ENCODE results near the gene MAP7D3.

The MAP7D3 gene

GRCh38 chrX:136268051-136269048 is 17.1 kb upstream of the MAP7D3 start:
- Histone ChIP-seq H3K27me3 (ENCODE audit: control insufficient read depth, insufficient read depth, low read length) (no peaks in the 10 kb centered on the region), H3K36me3 (ENCODE audit: control insufficient read depth, insufficient read depth, low read length) (no peaks in the 10 kb centered on the region), H3K9ac (ENCODE audit: low read depth, low read length) (no peak overlapping the region), H3K9me3 (ENCODE audit: control insufficient read depth, insufficient read depth, low read length) (no peaks in the 10 kb centered on the region), H3K4me1 (ENCODE audit: control insufficient read depth, insufficient read depth, low read length) (no peaks in the 10 kb centered on the region), H3K4me3 (ENCODE audit: low read depth, low read length) (no peak overlapping the region)

DNA sequence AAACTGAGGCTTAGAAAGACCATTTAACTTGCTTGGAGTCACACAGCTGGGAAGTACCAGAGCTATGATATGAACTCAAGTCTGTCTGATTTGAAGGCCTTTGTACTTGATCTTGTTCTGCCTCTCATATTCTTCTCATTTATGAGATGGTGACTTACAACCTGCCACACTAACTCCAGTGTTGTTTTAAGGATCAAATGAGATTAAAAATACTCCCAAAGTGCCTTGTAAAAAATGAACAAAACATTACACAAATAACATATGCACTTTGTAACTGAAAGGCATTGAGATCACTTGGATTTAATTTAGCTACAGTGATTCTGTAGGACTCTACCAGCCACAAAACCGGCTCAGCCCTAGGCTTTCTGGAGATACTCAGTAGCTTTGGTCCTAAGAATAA is 15.6 kb upstream of the MAP7D3 start:
- no peak overlapping the region for H3K4me3 ChIP-seq (ENCODE audit: low read depth, low read length)
- no peaks in the 10 kb centered on the region for H3K36me3 ChIP-seq (ENCODE audit: control insufficient read depth, insufficient read depth, low read length)
- no peaks in the 10 kb centered on the region for H3K4me1 ChIP-seq (ENCODE audit: control insufficient read depth, insufficient read depth, low read length)
- no peaks in the 10 kb centered on the region for H3K9me3 ChIP-seq (ENCODE audit: control insufficient read depth, insufficient read depth, low read length)
- H3K9ac ChIP-seq (ENCODE audit: low read depth, low read length), result no peak overlapping the region
- H3K27me3 ChIP-seq (ENCODE audit: control insufficient read depth, insufficient read depth, low read length), result no peaks in the 10 kb centered on the region

GRCh38 chrX:136262812-136263315 is 11.7 kb upstream of the MAP7D3 start:
- Histone ChIP-seq H3K4me3 (ENCODE audit: low read depth, low read length) (no peak overlapping the region), H3K9ac (ENCODE audit: low read depth, low read length) (no peak overlapping the region), H3K4me1 (ENCODE audit: control insufficient read depth, insufficient read depth, low read length) (no peaks in the 10 kb centered on the region), H3K27me3 (ENCODE audit: control insufficient read depth, insufficient read depth, low read length) (no peaks in the 10 kb centered on the region), H3K36me3 (ENCODE audit: control insufficient read depth, insufficient read depth, low read length) (no peaks in the 10 kb centered on the region), H3K9me3 (ENCODE audit: control insufficient read depth, insufficient read depth, low read length) (no peaks in the 10 kb centered on the region)

GRCh38 chrX:136262243-136262642 is 11.0 kb upstream of the MAP7D3 start:
- no peaks in the 10 kb centered on the region for H3K36me3 ChIP-seq (ENCODE audit: control insufficient read depth, insufficient read depth, low read length)
- no peaks in the 10 kb centered on the region for H3K4me1 ChIP-seq (ENCODE audit: control insufficient read depth, insufficient read depth, low read length)
- no peak overlapping the region for H3K4me3 ChIP-seq (ENCODE audit: low read depth, low read length)
- H3K9ac ChIP-seq (ENCODE audit: low read depth, low read length), result no peak overlapping the region
- no peaks in the 10 kb centered on the region for H3K9me3 ChIP-seq (ENCODE audit: control insufficient read depth, insufficient read depth, low read length)
- no peaks in the 10 kb centered on the region for H3K27me3 ChIP-seq (ENCODE audit: control insufficient read depth, insufficient read depth, low read length)

DNA sequence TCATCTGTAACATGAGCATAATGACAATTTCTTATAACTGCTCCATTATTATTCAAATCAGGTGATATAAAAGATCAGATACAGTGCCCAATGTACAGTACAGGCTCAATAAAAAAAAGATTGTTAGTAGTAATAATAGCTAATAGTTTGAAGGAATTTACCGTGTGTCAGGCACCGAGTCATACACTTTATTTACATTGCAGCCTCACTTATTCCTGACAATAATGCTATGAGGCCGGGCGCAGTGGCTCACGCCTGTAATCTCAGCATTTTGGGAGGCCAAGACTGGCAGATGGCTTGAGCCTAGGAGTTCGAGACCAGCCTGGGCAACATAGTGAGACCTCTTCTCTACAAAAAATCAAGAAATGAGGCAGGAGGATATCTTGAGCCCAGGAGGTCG is 10.1 kb upstream of the MAP7D3 start:
- H3K36me3 ChIP-seq (ENCODE audit: control insufficient read depth, insufficient read depth, low read length), result no peaks in the 10 kb centered on the region
- H3K4me3 ChIP-seq (ENCODE audit: low read depth, low read length), result no peak overlapping the region
- no peaks in the 10 kb centered on the region for H3K27me3 ChIP-seq (ENCODE audit: control insufficient read depth, insufficient read depth, low read length)
- no peaks in the 10 kb centered on the region for H3K4me1 ChIP-seq (ENCODE audit: control insufficient read depth, insufficient read depth, low read length)
- H3K9me3 ChIP-seq (ENCODE audit: control insufficient read depth, insufficient read depth, low read length), result no peaks in the 10 kb centered on the region
- no peak overlapping the region for H3K9ac ChIP-seq (ENCODE audit: low read depth, low read length)

- no peaks in the 10 kb centered on the region for H3K36me3 ChIP-seq (ENCODE audit: control insufficient read depth, insufficient read depth, low read length)
- no peak overlapping the region for H3K4me3 ChIP-seq (ENCODE audit: low read depth, low read length)
- H3K9me3 ChIP-seq (ENCODE audit: control insufficient read depth, insufficient read depth, low read length), result no peaks in the 10 kb centered on the region
- H3K9ac ChIP-seq (ENCODE audit: low read depth, low read length), result no peak overlapping the region
- peaks cover 2% of the 10 kb centered on the region for H3K4me1 ChIP-seq (ENCODE audit: control insufficient read depth, insufficient read depth, low read length)
- no peaks in the 10 kb centered on the region for H3K27me3 ChIP-seq (ENCODE audit: control insufficient read depth, insufficient read depth, low read length)
Observed at GRCh38 chrX:136260776-136261175, 9.6 kb upstream of the MAP7D3 start.

DNA sequence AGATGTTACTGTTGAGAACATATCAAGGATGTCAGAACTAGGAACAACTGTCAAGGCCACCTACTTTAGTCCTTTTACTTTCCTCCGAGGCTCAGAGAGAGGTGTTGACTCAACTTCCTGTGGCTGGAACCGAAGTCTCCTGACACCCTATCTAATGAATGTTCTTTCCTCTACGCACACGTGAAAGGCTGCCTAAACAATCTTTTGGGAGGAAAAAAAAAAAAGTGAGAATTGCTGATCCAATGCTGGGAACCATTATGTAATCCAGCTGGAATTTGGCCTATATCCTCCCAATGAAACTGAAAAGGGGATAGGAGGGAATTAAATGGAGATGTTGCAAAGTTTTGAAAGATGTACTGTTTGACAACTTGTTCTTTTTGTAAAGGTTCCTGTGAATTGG is 8.3 kb upstream of the MAP7D3 start:
- Histone ChIP-seq H3K4me1 (ENCODE audit: control insufficient read depth, insufficient read depth, low read length) (peaks cover 2% of the 10 kb centered on the region), H3K9ac (ENCODE audit: low read depth, low read length) (no peak overlapping the region), H3K27me3 (ENCODE audit: control insufficient read depth, insufficient read depth, low read length) (no peaks in the 10 kb centered on the region), H3K9me3 (ENCODE audit: control insufficient read depth, insufficient read depth, low read length) (no peaks in the 10 kb centered on the region), H3K36me3 (ENCODE audit: control insufficient read depth, insufficient read depth, low read length) (no peaks in the 10 kb centered on the region), H3K4me3 (ENCODE audit: low read depth, low read length) (no peak overlapping the region)

GRCh38 chrX:136258951-136259350 is 7.8 kb upstream of the MAP7D3 start:
- Histone ChIP-seq H3K9me3 (ENCODE audit: control insufficient read depth, insufficient read depth, low read length) (no peaks in the 10 kb centered on the region), H3K4me3 (ENCODE audit: low read depth, low read length) (no peak overlapping the region), H3K27me3 (ENCODE audit: control insufficient read depth, insufficient read depth, low read length) (no peaks in the 10 kb centered on the region), H3K4me1 (ENCODE audit: control insufficient read depth, insufficient read depth, low read length) (peaks cover 2% of the 10 kb centered on the region), H3K9ac (ENCODE audit: low read depth, low read length) (no peak overlapping the region), H3K36me3 (ENCODE audit: control insufficient read depth, insufficient read depth, low read length) (no peaks in the 10 kb centered on the region)

DNA sequence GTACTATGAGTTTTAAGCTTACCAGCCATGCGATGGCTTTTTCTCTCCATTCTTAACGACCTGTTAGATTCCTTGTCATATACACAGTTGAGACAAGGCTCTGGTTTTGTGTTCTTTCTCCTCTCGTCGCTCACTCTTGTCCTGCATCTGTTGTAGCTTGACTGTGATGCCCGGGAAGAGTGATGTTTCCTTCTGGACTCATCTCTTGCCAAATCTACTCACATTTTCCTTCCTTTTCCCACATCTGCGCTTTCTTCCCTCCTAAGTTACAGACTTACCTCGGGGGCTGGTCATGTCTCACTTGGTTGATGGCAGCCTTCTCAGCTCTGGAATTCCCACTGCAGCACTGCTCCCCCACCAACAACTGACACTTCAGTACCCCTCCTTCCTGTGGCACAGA is 4.8 kb upstream of the MAP7D3 start:
- Histone ChIP-seq H3K4me3 (ENCODE audit: low read depth, low read length) (no peak overlapping the region), H3K4me1 (ENCODE audit: control insufficient read depth, insufficient read depth, low read length) (peaks cover 2% of the 10 kb centered on the region), H3K9ac (ENCODE audit: low read depth, low read length) (no peak overlapping the region)

DNA sequence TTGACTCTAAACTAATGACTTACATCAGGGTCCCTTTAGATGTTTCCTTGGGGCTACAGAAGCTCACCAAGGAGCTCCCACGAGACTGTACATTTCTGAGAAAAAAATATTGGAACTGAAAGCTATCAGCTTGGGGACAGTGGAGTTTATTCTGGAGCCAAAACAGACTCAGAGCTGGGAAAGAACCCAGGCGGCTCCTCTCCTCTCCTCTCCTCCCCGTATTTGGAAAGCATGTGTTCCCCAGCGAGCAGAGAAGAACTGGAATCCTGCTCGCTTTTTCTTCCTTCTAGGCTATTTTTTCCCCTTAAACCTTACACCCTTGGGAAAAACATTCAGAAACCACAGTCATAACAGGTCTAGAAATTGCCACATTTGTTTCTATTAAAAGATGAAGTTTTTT is 4.3 kb upstream of the MAP7D3 start:
- no peak overlapping the region for H3K4me3 ChIP-seq (ENCODE audit: low read depth, low read length)
- no peaks in the 10 kb centered on the region for H3K9me3 ChIP-seq (ENCODE audit: control insufficient read depth, insufficient read depth, low read length)
- no peaks in the 10 kb centered on the region for H3K36me3 ChIP-seq (ENCODE audit: control insufficient read depth, insufficient read depth, low read length)
- peaks cover 2% of the 10 kb centered on the region for H3K4me1 ChIP-seq (ENCODE audit: control insufficient read depth, insufficient read depth, low read length)
- no peaks in the 10 kb centered on the region for H3K27me3 ChIP-seq (ENCODE audit: control insufficient read depth, insufficient read depth, low read length)
- H3K9ac ChIP-seq (ENCODE audit: low read depth, low read length), result no peak overlapping the region

More for the DNA sequence above, 4.8 kb upstream of the MAP7D3 start:
- Histone ChIP-seq H3K27me3 (ENCODE audit: control insufficient read depth, insufficient read depth, low read length) (no peaks in the 10 kb centered on the region), H3K9me3 (ENCODE audit: control insufficient read depth, insufficient read depth, low read length) (no peaks in the 10 kb centered on the region), H3K36me3 (ENCODE audit: control insufficient read depth, insufficient read depth, low read length) (no peaks in the 10 kb centered on the region)

DNA sequence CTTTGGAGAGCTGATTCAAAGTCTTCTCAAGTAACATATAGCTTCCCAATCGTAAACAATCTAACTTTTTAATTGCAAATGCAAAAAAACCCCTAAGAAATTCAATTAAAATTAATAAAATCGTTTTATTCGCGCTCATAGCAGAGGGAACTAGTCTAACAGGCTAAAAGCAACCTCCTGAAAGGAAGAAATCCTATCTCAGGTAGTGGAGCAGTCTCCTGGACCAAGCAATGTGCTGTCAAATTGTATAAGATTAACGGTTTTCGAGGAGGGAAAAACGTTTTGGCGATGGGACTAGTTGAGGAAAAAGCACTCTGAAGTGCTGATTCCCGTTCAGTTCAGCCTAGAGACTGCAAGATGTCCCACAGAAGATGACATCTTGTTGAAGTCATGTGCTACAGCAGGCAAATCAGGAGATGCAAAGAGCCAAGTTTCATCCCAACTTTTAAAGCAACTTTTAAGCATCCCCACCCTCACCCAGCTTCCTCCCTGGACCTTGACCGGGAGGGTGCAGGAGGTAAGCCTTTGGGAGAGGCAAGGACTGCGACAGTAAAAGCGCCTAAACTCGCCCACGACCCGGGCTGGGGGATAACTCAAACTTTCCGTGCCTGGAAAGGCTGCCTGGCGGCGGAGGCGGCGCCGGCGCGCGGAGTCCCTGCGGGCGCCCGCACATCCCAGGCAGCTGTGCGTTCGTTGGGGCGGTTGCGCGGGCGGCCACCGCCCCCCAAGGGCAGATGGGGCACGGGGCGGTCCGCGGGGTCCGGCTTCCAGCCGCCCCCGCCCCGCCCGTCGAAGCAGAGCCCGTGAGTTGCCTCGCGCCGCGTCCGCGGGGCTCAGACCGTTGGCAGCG is 784 bp downstream of the MAP7D3 start:
- H3K27me3 ChIP-seq (ENCODE audit: control insufficient read depth, insufficient read depth, low read length), result no peaks in the 10 kb centered on the region
- H3K36me3 ChIP-seq (ENCODE audit: control insufficient read depth, insufficient read depth, low read length), result no peaks in the 10 kb centered on the region
- no peaks in the 10 kb centered on the region for H3K4me1 ChIP-seq (ENCODE audit: control insufficient read depth, insufficient read depth, low read length)
- H3K4me3 ChIP-seq (ENCODE audit: low read depth, low read length), result peak overlapping the region; percentile 71
- H3K9ac ChIP-seq (ENCODE audit: low read depth, low read length), result peak overlapping the region; percentile 70
- no peaks in the 10 kb centered on the region for H3K9me3 ChIP-seq (ENCODE audit: control insufficient read depth, insufficient read depth, low read length)
